HL-60 (cell line): ENCODE measurements around the gene EPHB3.

Source experiments
- DNase-seq, 2 experiments: peaks; one replicate each; pipeline ENCODE4 v3.0.0-alpha.2; 2010 to 2020; ENCODE audit warnings: low read depth in 1 of 2, low spot score in 1 of 2
- H3K27ac ChIP-seq: fragments of 250-450 bp; sonication (Bioruptor Pico); replicated peaks from 2 replicates; pipeline ENCODE4 v1.5.1; 2020; ENCODE audit warnings: mild to moderate bottlenecking, moderate library complexity
- H3K27me3 ChIP-seq: fragments of 250-450 bp; sonication (Bioruptor Pico); 2 replicates; pipeline ENCODE4 v1.5.1; 2021; ENCODE audit warnings: mild to moderate bottlenecking, moderate library complexity; ENCODE audit not compliant: insufficient read depth, poor library complexity, severe bottlenecking
- H3K4me3 ChIP-seq: replicated peaks from 2 replicates; pipeline ENCODE4 v1.5.1; 2011; ENCODE audit warnings: mild to moderate bottlenecking, control low read depth, low read length; ENCODE audit not compliant: insufficient read depth
- CTCF ChIP-seq: IDR thresholded peaks from one replicate; pipeline ENCODE4 v1.5.1; 2011; ENCODE audit warnings: low read length, control low read depth, inconsistent platforms; ENCODE audit not compliant: insufficient read depth
- GABPA ChIP-seq: IDR thresholded peaks from 2 replicates; pipeline ENCODE4 v1.6.1; 2012; ENCODE audit warnings: low read depth
- POLR2AphosphoS5 ChIP-seq: IDR thresholded peaks from 2 replicates; pipeline ENCODE4 v1.6.1; 2012; ENCODE audit warnings: low read depth
- SPI1 ChIP-seq: IDR thresholded peaks from 2 replicates; pipeline ENCODE4 v1.6.1; 2012; ENCODE audit warnings: low read depth, mild to moderate bottlenecking, borderline replicate concordance
- TF ChIP-seq, protein P1 (sequence below): IDR thresholded peaks from 2 replicates; pipeline ENCODE4 v1.6.1; 2012; ENCODE audit warnings: low read depth; ENCODE audit not compliant: insufficient replicate concordance

EPHB3 gene

DNA sequence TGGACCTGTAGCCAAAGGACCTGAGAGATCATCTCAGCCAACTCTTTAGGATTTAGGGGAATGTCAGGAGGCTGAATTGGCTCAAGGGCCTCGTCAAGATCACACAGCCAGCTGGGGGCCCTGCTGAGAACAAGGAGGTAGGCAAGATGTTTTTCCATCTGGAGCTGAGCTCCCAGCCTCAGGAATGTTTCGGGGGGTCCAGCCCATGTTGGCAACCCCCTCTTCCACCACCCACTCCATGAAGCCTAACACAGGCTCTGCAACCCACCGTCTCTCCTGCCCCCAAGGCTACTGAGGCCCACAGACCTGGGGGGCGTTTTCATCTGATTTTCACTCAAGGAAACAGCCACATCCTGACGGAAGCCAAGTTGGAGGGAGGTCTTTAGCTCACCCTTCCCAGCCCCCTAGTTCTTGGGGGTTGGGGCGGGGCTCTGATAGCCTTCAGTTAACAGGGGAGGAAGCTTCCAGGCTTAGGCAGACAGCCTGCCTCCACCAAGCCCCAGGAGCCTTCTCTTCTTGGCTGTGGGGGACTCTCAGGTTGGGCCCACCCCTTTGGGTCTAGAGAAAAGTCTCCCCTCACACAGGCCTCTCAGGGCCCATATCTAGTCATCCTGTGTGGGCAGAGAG lies 48.8 kb downstream of the EPHB3 start:
- no peak for TF ChIP-seq GABPA
- TF ChIP-seq, protein P1, sequence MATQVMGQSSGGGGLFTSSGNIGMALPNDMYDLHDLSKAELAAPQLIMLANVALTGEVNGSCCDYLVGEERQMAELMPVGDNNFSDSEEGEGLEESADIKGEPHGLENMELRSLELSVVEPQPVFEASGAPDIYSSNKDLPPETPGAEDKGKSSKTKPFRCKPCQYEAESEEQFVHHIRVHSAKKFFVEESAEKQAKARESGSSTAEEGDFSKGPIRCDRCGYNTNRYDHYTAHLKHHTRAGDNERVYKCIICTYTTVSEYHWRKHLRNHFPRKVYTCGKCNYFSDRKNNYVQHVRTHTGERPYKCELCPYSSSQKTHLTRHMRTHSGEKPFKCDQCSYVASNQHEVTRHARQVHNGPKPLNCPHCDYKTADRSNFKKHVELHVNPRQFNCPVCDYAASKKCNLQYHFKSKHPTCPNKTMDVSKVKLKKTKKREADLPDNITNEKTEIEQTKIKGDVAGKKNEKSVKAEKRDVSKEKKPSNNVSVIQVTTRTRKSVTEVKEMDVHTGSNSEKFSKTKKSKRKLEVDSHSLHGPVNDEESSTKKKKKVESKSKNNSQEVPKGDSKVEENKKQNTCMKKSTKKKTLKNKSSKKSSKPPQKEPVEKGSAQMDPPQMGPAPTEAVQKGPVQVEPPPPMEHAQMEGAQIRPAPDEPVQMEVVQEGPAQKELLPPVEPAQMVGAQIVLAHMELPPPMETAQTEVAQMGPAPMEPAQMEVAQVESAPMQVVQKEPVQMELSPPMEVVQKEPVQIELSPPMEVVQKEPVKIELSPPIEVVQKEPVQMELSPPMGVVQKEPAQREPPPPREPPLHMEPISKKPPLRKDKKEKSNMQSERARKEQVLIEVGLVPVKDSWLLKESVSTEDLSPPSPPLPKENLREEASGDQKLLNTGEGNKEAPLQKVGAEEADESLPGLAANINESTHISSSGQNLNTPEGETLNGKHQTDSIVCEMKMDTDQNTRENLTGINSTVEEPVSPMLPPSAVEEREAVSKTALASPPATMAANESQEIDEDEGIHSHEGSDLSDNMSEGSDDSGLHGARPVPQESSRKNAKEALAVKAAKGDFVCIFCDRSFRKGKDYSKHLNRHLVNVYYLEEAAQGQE, result no peak
- TF ChIP-seq SPI1, result no peak
- TF ChIP-seq POLR2AphosphoS5, result no peak
- TF ChIP-seq CTCF, result no peak
- no peak for DNase-seq
- Histone ChIP-seq H3K4me3 (no peak overlapping the region), H3K27me3 (no peaks in the 10 kb centered on the region), H3K27ac (no peak overlapping the region)

DNA sequence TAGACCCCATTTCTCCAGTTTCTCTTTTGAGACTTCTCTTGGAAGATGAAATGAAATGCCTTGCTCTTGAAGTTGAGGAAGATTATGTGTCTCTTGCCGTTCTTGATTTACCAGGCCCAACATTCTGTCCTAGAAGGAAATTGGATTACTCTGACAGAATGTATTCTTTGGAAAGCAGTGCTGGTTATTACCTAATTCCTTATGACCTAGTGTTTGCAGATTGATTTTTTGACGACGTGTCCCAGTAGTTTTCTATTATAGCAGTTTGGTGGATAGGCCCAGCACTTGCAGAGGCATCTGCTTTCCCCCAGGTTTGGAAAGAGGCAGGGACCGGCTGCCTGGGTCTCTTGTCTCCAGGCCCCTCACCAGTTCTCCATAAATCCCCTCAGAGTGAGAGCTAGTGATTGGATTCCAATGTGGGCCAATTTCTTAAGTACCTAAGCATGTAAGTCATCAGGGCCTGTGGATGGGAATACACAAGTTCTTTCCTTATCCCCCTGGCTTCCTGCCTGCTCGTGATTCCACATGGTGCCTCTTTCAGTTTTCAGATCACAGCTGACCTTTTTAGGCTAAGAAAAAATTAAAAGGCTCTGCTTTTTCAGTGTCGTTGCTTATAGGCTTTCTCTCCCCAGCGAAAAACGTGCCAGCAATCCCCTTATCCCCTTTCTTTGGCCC lies 50.2 kb downstream of the EPHB3 start:
- no peak for DNase-seq
- H3K27me3 ChIP-seq, result no peaks in the 10 kb centered on the region
- TF ChIP-seq POLR2AphosphoS5 (no peak), GABPA (no peak), SPI1 (no peak), CTCF (no peak)
- TF ChIP-seq, protein P1, result no peak
- H3K4me3 ChIP-seq, result no peak overlapping the region
- H3K27ac ChIP-seq, result no peak overlapping the region

GRCh38 chr3:184615396-184615795 lies 53.8 kb downstream of the EPHB3 start:
- H3K27ac ChIP-seq, result no peak overlapping the region

More at GRCh38 chr3:184615396-184615795, 53.8 kb downstream of the EPHB3 start:
- DNase-seq, result no peak
- no peak overlapping the region for H3K4me3 ChIP-seq
- TF ChIP-seq CTCF, result no peak
- no peak for TF ChIP-seq SPI1
- TF ChIP-seq POLR2AphosphoS5, result no peak
- no peak for TF ChIP-seq GABPA
- TF ChIP-seq, protein P1, result no peak
- no peaks in the 10 kb centered on the region for H3K27me3 ChIP-seq
